HepG2 (cell line): ENCODE measurements around the gene ZKSCAN8. TPM values are rescaled to one million over a fixed set of nuclear protein-coding genes. Genes with fewer than 3 reads are reported as not detected.

Source experiments
- CENPX ChIP-seq: sonication (generic); formaldehyde crosslinking; IDR thresholded peaks from 2 replicates; pipeline ENCODE4 v1.9.0; 2021; ENCODE audit warnings: mild to moderate bottlenecking, missing genetic modification reagents, moderate library complexity
- FOXJ3 ChIP-seq: sonication (generic); formaldehyde crosslinking; IDR thresholded peaks from 2 replicates; pipeline ENCODE4 v1.4.0; 2020; ENCODE audit warnings: missing genetic modification reagents, mild to moderate bottlenecking, borderline replicate concordance
- GATA4 ChIP-seq: sonication (generic); IDR thresholded peaks from 2 replicates; pipeline ENCODE4 v1.6.1; 2016; ENCODE audit warnings: antibody characterized with exemption, low read depth, borderline replicate concordance
- KDM4B ChIP-seq: sonication (generic); formaldehyde crosslinking; IDR thresholded peaks from 2 replicates; pipeline ENCODE4 v1.4.0; 2020; ENCODE audit warnings: missing genetic modification reagents
- PRPF4 ChIP-seq: fragments of 200-400 bp; formaldehyde crosslinking; IDR thresholded peaks from 2 replicates; pipeline ENCODE4 v1.6.1; 2016; ENCODE audit warnings: low read length, low read depth; ENCODE audit not compliant: poor library complexity, severe bottlenecking
- SOX5 ChIP-seq: IDR thresholded peaks from 2 replicates; pipeline ENCODE4 v1.6.1; 2016; ENCODE audit warnings: borderline replicate concordance
- SOX6 ChIP-seq, 2 experiments: fragments of 450-650 bp in 1 of 2; sonication (generic) in 1 of 2; formaldehyde crosslinking in 1 of 2; IDR thresholded peaks; 2 replicates each; pipeline versions ENCODE4 v1.4.0 to v1.6.1; 2017 to 2020; ENCODE audit warnings: antibody characterized with exemption in 1 of 2, mild to moderate bottlenecking in 1 of 2, missing genetic modification reagents in 1 of 2
- ZBTB7A ChIP-seq: sonication (generic); formaldehyde crosslinking; IDR thresholded peaks from 2 replicates; pipeline ENCODE4 v1.8.0; 2022; ENCODE audit warnings: mild to moderate bottlenecking, missing genetic modification reagents
- ZNF224 ChIP-seq: sonication (generic); formaldehyde crosslinking; IDR thresholded peaks from 2 replicates; pipeline ENCODE4 v1.5.0; 2020; ENCODE audit warnings: mild to moderate bottlenecking, missing genetic modification reagents
- ZNF329 ChIP-seq: sonication (generic); formaldehyde crosslinking; IDR thresholded peaks from 2 replicates; pipeline ENCODE4 v1.9.0; 2021; ENCODE audit warnings: low read depth, mild to moderate bottlenecking, missing genetic modification reagents
- ZNF431 ChIP-seq: sonication (generic); formaldehyde crosslinking; IDR thresholded peaks from 2 replicates; pipeline ENCODE4 v1.9.0; 2022; ENCODE audit warnings: missing genetic modification reagents, low read depth, mild to moderate bottlenecking, borderline replicate concordance
- ZNF564 ChIP-seq: sonication (generic); formaldehyde crosslinking; IDR thresholded peaks from 2 replicates; pipeline ENCODE4 v1.8.1; 2023; ENCODE audit warnings: mild to moderate bottlenecking, missing genetic modification reagents
- ZNF747 ChIP-seq: sonication (generic); formaldehyde crosslinking; IDR thresholded peaks from 2 replicates; pipeline ENCODE4 v1.8.1; 2023; ENCODE audit warnings: missing genetic modification reagents, mild to moderate bottlenecking, borderline replicate concordance
- ZNF781 ChIP-seq: sonication (generic); formaldehyde crosslinking; IDR thresholded peaks from 2 replicates; pipeline ENCODE4 v1.5.1; 2020; ENCODE audit warnings: borderline replicate concordance, mild to moderate bottlenecking, missing genetic modification reagents; ENCODE audit errors: not compliant biosample characterization
- polyA plus RNA-seq, 8 experiments: library from polyadenylated mRNA; depleted of rRNA in 3 of 8; stranded (reverse) in 7 of 8; unstranded in 1 of 8; fragments of >200 nt; fragmentation: Illumina TruSeq in 4 of 8; extraction: Trizol in 4 of 8; gene quantifications; 2 replicates each; pipeline versions ENCODE4 v1.2.1 to v1.2.3, GENCODE V29; 2011 to 2016; ENCODE audit warnings: low read depth in 4 of 8, missing spikeins in 1 of 8, mixed read lengths in 1 of 8; ENCODE audit not compliant: insufficient read depth in 1 of 8
- total RNA-seq, 5 experiments: library from RNA; depleted of rRNA; stranded (reverse); fragments of >200 nt; fragmentation: Illumina TruSeq; extraction: Trizol; gene quantifications; 2 replicates each; pipeline ENCODE4 v1.2.3, GENCODE V29; 2016; ENCODE audit warnings: low read depth in 1 of 5
- TF ChIP-seq, protein P1 (sequence below): IDR thresholded peaks from 2 replicates; pipeline ENCODE4 v1.6.1; 2018; ENCODE audit warnings: missing genetic modification reagents
- TF ChIP-seq, protein P2 (sequence below): conservative IDR thresholded peaks from 2 replicates; pipeline ENCODE4 v1.6.1; 2018; ENCODE audit warnings: missing genetic modification reagents
- TF ChIP-seq, protein P3 (sequence below): sonication (generic); formaldehyde crosslinking; IDR thresholded peaks from 2 replicates; pipeline ENCODE4 v1.8.0; 2022; ENCODE audit warnings: missing genetic modification reagents, mild to moderate bottlenecking, moderate library complexity, borderline replicate concordance
- TF ChIP-seq, protein P4 (sequence below): IDR thresholded peaks from 2 replicates; pipeline ENCODE4 v1.6.1; 2016
- TF ChIP-seq, protein P5 (sequence below): sonication (generic); formaldehyde crosslinking; IDR thresholded peaks from 2 replicates; pipeline ENCODE4 v1.4.0; 2020; ENCODE audit warnings: missing genetic modification reagents, mild to moderate bottlenecking, borderline replicate concordance
- TF ChIP-seq, protein P6 (sequence below): IDR thresholded peaks from 2 replicates; pipeline ENCODE4 v1.6.1; 2016; ENCODE audit warnings: mild to moderate bottlenecking

The ZKSCAN8 gene
- total and polyA plus RNA-seq, 2 of the 13 experiments (the other 11 are each of a cell fraction or from before 2014, with no cell fraction given): 12.4 to 20.9 TPM

DNA sequence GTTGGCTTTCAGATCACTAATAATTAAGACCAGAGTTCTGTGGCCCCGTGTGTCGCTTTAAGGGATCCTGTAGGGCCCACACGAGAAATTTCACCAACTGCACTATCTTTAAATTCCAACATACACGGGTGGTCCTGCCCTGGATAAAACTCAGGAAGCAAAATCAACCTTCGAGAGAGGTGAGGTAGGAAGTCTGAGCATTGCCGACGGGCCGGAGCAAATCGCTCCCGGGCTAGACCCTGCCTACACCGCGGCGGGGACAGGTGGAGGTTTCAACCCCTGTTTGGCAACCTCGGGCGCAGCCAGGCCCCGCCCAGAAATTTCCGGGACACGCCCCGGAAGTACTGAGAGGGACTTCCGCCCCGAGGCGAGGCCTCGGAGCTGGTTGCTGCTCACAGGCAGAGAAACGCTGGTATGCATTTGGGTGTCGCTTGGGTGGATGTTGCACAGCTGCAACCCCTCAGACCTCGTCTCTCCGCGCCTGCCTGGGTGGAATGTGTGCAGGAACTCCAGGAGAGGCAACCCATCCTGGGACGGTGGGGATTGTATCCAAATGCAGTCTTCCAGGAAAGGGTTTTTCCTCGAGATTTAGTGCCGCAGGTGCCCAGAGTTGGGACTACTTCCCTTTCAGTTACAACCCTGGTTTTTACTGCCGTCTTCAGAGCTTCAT, 19.9 kb downstream of the ZKSCAN8 start (continued):
- TF ChIP-seq, protein P1, sequence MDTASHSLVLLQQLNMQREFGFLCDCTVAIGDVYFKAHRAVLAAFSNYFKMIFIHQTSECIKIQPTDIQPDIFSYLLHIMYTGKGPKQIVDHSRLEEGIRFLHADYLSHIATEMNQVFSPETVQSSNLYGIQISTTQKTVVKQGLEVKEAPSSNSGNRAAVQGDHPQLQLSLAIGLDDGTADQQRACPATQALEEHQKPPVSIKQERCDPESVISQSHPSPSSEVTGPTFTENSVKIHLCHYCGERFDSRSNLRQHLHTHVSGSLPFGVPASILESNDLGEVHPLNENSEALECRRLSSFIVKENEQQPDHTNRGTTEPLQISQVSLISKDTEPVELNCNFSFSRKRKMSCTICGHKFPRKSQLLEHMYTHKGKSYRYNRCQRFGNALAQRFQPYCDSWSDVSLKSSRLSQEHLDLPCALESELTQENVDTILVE (CRISPR knock-in tag): no peak
- TF ChIP-seq, protein P2, sequence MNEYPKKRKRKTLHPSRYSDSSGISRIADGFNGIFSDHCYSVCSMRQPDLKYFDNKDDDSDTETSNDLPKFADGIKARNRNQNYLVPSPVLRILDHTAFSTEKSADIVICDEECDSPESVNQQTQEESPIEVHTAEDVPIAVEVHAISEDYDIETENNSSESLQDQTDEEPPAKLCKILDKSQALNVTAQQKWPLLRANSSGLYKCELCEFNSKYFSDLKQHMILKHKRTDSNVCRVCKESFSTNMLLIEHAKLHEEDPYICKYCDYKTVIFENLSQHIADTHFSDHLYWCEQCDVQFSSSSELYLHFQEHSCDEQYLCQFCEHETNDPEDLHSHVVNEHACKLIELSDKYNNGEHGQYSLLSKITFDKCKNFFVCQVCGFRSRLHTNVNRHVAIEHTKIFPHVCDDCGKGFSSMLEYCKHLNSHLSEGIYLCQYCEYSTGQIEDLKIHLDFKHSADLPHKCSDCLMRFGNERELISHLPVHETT: 0 out of 2 replicates have a peak, but pooled peaks have one; percentile 77
- TF ChIP-seq FOXJ3 (CRISPR knock-in tag) (no peak; the same call in 1 of the 2 replicates), SOX6 (IDR thresholded peaks at IDR 0.05) (no peak), SOX6 (CRISPR knock-in tag; IDR thresholded peaks at IDR 0.05) (peak; percentile 62), ZNF224 (CRISPR knock-in tag) (no peak), ZNF329 (CRISPR knock-in tag) (no peak), PRPF4 (no peak), CENPX (CRISPR knock-in tag) (no peak), ZNF747 (CRISPR knock-in tag) (0 out of 2 replicates have a peak, but pooled peaks have one; percentile 48), ZNF431 (no peak), SOX5 (CRISPR knock-in tag) (peak; percentile 20; the same call in 1 of the 2 replicates), ZNF781 (CRISPR knock-in tag) (no peak), ZNF564 (CRISPR knock-in tag) (no peak), KDM4B (CRISPR knock-in tag) (0 out of 2 replicates have a peak, but pooled peaks have one; percentile 69), ZBTB7A (no peak), GATA4 (peak; percentile 61; the same call in 1 of the 2 replicates)
- TF ChIP-seq, protein P3, sequence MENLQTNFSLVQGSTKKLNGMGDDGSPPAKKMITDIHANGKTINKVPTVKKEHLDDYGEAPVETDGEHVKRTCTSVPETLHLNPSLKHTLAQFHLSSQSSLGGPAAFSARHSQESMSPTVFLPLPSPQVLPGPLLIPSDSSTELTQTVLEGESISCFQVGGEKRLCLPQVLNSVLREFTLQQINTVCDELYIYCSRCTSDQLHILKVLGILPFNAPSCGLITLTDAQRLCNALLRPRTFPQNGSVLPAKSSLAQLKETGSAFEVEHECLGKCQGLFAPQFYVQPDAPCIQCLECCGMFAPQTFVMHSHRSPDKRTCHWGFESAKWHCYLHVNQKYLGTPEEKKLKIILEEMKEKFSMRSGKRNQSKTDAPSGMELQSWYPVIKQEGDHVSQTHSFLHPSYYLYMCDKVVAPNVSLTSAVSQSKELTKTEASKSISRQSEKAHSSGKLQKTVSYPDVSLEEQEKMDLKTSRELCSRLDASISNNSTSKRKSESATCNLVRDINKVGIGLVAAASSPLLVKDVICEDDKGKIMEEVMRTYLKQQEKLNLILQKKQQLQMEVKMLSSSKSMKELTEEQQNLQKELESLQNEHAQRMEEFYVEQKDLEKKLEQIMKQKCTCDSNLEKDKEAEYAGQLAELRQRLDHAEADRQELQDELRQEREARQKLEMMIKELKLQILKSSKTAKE (CRISPR knock-in tag): no peak
- TF ChIP-seq, protein P4, sequence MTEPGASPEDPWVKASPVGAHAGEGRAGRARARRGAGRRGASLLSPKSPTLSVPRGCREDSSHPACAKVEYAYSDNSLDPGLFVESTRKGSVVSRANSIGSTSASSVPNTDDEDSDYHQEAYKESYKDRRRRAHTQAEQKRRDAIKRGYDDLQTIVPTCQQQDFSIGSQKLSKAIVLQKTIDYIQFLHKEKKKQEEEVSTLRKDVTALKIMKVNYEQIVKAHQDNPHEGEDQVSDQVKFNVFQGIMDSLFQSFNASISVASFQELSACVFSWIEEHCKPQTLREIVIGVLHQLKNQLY (CRISPR knock-in tag): no peak
- TF ChIP-seq, protein P5, sequence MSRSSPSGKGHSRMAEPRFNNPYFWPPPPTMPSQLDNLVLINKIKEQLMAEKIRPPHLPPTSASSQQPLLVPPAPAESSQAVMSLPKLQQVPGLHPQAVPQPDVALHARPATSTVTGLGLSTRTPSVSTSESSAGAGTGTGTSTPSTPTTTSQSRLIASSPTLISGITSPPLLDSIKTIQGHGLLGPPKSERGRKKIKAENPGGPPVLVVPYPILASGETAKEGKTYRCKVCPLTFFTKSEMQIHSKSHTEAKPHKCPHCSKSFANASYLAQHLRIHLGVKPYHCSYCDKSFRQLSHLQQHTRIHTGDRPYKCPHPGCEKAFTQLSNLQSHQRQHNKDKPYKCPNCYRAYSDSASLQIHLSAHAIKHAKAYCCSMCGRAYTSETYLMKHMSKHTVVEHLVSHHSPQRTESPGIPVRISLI (CRISPR knock-in tag): no peak
- TF ChIP-seq, protein P6, sequence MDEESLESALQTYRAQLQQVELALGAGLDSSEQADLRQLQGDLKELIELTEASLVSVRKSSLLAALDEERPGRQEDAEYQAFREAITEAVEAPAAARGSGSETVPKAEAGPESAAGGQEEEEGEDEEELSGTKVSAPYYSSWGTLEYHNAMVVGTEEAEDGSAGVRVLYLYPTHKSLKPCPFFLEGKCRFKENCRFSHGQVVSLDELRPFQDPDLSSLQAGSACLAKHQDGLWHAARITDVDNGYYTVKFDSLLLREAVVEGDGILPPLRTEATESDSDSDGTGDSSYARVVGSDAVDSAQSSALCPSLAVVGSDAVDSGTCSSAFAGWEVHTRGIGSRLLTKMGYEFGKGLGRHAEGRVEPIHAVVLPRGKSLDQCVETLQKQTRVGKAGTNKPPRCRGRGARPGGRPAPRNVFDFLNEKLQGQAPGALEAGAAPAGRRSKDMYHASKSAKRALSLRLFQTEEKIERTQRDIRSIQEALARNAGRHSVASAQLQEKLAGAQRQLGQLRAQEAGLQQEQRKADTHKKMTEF (CRISPR knock-in tag): peak; percentile 63; the same call in 1 of the 2 replicates
